ENCODE measurements around the gene FOXC2.

Gene FOXC2

DNA sequence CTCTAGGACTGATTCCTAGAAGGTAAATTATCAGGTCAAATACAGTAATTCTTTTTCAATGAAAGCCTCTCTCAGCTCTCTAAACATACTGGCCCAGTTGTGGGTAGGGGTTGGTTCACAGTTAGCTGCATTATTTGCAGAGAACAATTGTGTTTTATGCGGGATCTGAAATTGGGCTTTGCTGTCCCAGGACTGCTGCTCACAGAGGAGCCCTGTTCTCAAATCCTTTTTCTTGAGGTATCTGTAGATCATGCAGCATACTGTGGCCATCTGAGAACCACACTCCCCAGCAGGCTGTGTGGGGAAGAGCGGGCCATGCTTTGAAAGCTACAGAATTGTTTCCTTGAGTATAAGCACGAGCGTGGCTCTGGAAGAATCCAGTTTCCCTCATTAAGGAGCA, 29.1 kb upstream of the FOXC2 start (continued):
- TF ChIP-seq, protein P1, sequence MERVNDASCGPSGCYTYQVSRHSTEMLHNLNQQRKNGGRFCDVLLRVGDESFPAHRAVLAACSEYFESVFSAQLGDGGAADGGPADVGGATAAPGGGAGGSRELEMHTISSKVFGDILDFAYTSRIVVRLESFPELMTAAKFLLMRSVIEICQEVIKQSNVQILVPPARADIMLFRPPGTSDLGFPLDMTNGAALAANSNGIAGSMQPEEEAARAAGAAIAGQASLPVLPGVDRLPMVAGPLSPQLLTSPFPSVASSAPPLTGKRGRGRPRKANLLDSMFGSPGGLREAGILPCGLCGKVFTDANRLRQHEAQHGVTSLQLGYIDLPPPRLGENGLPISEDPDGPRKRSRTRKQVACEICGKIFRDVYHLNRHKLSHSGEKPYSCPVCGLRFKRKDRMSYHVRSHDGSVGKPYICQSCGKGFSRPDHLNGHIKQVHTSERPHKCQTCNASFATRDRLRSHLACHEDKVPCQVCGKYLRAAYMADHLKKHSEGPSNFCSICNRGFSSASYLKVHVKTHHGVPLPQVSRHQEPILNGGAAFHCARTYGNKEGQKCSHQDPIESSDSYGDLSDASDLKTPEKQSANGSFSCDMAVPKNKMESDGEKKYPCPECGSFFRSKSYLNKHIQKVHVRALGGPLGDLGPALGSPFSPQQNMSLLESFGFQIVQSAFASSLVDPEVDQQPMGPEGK (CRISPR knock-in tag; IDR thresholded peaks at IDR 0.05; ENCODE audit: borderline replicate concordance) = no peak

DNA sequence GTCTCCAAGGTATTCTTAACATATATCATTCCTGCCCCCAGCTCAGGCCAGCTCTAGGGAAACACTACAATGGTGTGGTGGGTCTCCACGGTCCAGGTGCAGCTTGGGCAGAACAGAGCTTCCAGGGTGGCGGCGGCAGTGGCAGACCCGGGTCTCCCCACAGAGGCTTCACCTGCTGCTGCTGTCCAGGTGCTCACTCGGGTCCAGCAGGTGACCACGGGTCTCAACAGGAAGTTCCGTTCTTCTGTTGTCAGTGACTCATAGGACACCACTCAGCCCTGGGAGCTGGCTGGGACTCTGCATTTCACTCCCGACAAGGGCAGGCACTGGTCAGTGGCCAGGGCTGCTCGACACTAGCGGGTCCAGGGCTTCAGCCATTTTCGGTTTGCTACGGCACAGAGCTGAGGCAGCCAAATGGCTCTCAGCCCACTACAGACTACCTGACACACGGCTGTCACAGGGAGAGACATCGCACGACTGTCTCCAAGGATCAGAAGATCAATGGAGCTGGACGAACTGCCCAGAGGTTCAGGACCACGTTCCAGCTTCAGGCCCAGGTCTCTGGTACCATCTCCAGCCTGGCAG, 28.3 kb upstream of the FOXC2 start:
- no peak for ATAC-seq
- TF ChIP-seq ZFP3 (CRISPR knock-in tag; IDR thresholded peaks at IDR 0.05) = no peak
- TF ChIP-seq ZNF8 (CRISPR knock-in tag; IDR thresholded peaks at IDR 0.05) = no peak
- TF ChIP-seq TOX (CRISPR knock-in tag; IDR thresholded peaks at IDR 0.05; ENCODE audit: borderline replicate concordance) = no peak
- no peak for TF ChIP-seq ZC3H10 (CRISPR knock-in tag; IDR thresholded peaks at IDR 0.05)
- TF ChIP-seq CSDC2 (CRISPR knock-in tag; IDR thresholded peaks at IDR 0.05) = no peak
- no peak for TF ChIP-seq RARB (CRISPR knock-in tag; IDR thresholded peaks at IDR 0.05)
- TF ChIP-seq, protein P2, sequence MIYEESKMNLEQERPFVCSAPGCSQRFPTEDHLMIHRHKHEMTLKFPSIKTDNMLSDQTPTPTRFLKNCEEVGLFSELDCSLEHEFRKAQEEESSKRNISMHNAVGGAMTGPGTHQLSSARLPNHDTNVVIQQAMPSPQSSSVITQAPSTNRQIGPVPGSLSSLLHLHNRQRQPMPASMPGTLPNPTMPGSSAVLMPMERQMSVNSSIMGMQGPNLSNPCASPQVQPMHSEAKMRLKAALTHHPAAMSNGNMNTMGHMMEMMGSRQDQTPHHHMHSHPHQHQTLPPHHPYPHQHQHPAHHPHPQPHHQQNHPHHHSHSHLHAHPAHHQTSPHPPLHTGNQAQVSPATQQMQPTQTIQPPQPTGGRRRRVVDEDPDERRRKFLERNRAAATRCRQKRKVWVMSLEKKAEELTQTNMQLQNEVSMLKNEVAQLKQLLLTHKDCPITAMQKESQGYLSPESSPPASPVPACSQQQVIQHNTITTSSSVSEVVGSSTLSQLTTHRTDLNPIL (CRISPR knock-in tag; IDR thresholded peaks at IDR 0.05; ENCODE audit: low read depth) = no peak
- no peak for TF ChIP-seq BACH2 (CRISPR knock-in tag; IDR thresholded peaks at IDR 0.05; ENCODE audit: borderline replicate concordance)

DNA sequence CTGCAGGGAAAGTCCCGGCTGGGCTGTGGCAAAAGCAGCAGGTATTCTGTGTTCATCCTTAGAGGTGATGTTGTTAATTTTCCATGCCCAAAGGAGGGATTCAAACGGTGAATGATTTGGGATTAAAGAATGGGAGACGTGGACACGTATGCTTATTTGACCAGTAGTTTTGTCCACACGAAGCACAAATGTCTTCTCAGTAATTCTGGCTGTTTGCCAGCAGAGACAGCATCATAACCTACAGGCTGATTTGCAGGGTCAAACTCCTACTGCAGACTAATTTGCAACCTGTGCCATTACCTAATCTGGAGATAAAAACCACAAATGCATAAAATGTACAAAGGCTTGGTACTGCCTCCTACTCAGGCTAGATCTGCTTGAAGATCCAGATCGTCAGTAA, 25.7 kb upstream of the FOXC2 start:
- no peak for ATAC-seq
- TF ChIP-seq, protein P3, sequence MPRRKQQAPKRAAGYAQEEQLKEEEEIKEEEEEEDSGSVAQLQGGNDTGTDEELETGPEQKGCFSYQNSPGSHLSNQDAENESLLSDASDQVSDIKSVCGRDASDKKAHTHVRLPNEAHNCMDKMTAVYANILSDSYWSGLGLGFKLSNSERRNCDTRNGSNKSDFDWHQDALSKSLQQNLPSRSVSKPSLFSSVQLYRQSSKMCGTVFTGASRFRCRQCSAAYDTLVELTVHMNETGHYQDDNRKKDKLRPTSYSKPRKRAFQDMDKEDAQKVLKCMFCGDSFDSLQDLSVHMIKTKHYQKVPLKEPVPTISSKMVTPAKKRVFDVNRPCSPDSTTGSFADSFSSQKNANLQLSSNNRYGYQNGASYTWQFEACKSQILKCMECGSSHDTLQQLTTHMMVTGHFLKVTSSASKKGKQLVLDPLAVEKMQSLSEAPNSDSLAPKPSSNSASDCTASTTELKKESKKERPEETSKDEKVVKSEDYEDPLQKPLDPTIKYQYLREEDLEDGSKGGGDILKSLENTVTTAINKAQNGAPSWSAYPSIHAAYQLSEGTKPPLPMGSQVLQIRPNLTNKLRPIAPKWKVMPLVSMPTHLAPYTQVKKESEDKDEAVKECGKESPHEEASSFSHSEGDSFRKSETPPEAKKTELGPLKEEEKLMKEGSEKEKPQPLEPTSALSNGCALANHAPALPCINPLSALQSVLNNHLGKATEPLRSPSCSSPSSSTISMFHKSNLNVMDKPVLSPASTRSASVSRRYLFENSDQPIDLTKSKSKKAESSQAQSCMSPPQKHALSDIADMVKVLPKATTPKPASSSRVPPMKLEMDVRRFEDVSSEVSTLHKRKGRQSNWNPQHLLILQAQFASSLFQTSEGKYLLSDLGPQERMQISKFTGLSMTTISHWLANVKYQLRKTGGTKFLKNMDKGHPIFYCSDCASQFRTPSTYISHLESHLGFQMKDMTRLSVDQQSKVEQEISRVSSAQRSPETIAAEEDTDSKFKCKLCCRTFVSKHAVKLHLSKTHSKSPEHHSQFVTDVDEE (CRISPR knock-in tag; IDR thresholded peaks at IDR 0.05) = no peak
- TF ChIP-seq PPARA (CRISPR knock-in tag; IDR thresholded peaks at IDR 0.05; ENCODE audit: borderline replicate concordance) = no peak
- TF ChIP-seq, protein P4, sequence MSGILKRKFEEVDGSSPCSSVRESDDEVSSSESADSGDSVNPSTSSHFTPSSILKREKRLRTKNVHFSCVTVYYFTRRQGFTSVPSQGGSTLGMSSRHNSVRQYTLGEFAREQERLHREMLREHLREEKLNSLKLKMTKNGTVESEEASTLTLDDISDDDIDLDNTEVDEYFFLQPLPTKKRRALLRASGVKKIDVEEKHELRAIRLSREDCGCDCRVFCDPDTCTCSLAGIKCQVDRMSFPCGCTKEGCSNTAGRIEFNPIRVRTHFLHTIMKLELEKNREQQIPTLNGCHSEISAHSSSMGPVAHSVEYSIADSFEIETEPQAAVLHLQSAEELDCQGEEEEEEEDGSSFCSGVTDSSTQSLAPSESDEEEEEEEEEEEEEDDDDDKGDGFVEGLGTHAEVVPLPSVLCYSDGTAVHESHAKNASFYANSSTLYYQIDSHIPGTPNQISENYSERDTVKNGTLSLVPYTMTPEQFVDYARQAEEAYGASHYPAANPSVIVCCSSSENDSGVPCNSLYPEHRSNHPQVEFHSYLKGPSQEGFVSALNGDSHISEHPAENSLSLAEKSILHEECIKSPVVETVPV (CRISPR knock-in tag; IDR thresholded peaks at IDR 0.05) = no peak
- TF ChIP-seq TCF4 (CRISPR knock-in tag; IDR thresholded peaks at IDR 0.05; ENCODE audit: borderline replicate concordance) = no peak
- TF ChIP-seq RARB (CRISPR knock-in tag; IDR thresholded peaks at IDR 0.05) = no peak
- TF ChIP-seq CSDC2 (CRISPR knock-in tag; IDR thresholded peaks at IDR 0.05) = no peak

DNA sequence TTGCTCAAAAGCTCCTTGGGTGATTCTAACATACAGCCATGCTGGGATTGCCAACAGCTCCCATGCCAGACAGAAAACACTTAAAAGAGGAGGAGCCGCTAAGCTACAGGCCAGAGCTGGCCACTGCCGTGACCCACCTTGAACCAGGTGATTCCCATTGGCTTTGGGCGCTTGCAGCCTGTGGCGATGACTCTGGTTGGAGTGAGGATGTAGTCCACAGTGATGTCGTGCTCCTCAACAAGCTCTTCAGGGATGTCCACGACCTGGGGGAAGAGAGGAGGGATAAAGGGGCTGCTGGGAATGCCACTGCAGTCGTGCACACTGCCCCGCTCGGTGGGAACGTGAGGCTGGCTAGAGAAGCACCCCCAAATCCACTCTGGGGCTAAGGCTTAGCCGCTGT, 25.1 kb upstream of the FOXC2 start:
- no peak for ATAC-seq
- no peak for TF ChIP-seq BACH2 (CRISPR knock-in tag; IDR thresholded peaks at IDR 0.05; ENCODE audit: borderline replicate concordance)
- TF ChIP-seq ARNTL (CRISPR knock-in tag; IDR thresholded peaks at IDR 0.05; ENCODE audit: borderline replicate concordance, low read depth) = no peak

DNA sequence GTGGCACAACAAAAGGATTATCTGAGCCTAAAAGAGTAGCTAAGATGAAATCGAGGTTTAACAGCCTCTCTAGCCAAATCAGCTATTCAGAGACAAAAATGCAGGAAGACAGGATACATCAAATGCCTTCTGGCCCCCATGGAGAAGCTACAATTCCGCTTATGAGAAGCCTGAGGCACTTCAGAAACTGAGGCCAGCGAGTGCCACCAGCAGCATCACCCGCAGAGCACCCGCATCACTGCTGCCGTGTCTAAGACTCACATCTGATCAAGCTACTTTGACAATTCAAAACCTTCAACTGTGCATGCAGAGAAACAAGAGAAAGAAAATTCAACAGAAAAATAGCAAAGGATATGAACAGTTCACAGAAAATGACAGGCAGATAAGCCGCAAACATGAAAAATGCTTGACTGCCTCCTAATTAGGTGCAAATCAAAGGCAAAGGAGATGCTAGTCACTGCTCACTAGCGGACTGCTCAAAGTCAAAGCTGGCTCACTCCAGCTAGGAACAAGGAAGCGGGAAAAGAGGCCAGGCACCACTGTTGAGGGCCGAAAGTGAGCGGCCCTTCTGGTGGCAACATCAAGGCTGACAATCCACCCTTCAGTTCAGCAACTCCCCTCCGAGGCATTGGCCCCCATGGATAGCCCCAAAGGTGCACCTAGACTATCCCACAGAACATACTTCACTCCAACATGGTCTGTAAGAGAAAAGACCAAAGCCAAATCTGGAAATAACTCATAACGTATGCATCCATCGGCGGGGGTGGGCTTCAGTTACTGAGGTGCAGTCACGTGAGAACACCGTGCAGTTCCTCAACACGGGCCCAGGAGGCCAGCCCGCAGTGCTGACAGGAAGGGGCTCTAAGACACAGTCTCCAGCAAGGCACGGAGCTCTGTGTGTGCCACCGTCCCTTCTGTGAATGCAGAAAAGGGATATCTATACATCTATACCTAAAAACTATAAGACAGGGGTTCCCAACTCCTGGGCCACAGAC, 23.6 kb upstream of the FOXC2 start:
- no peak for TF ChIP-seq ZNF565 (CRISPR knock-in tag; conservative IDR thresholded peaks at IDR 0.05; ENCODE audit: low read depth)
- TF ChIP-seq ZFP3 (CRISPR knock-in tag; IDR thresholded peaks at IDR 0.05) = no peak
- no peak for TF ChIP-seq GLIS3 (CRISPR knock-in tag; IDR thresholded peaks at IDR 0.05)
- TF ChIP-seq, protein P1 (CRISPR knock-in tag; IDR thresholded peaks at IDR 0.05; ENCODE audit: borderline replicate concordance) = no peak
- no peak for TF ChIP-seq TOX (CRISPR knock-in tag; IDR thresholded peaks at IDR 0.05; ENCODE audit: borderline replicate concordance)
- no peak for TF ChIP-seq ZFP30 (CRISPR knock-in tag; IDR thresholded peaks at IDR 0.05)
- TF ChIP-seq, protein P3 (CRISPR knock-in tag; IDR thresholded peaks at IDR 0.05) = no peak
- TF ChIP-seq TCF4 (CRISPR knock-in tag; IDR thresholded peaks at IDR 0.05; ENCODE audit: borderline replicate concordance) = no peak
- no peak for ATAC-seq
